Heart left ventricle (tissue), 16 donors: ENCODE measurements around the gene AP3S1. TPM values are rescaled to one million over a fixed set of nuclear protein-coding genes. Genes with fewer than 3 reads are reported as not detected.
A peak's percentile ranks its signal among the peaks of the same experiment; 100 is the strongest.

Experiments used
- ATAC-seq, 4 donors: fragments of 200-7000 bp; cut with Tn5 transposase; one replicate each; pipeline ENCODE4 v1.9.1; 2020 to 2022; ENCODE audit warnings: moderate library complexity in 4 of 4, mild to moderate bottlenecking in 3 of 4, moderate number of reproducible peaks in 1 of 4
- DNase-seq, 5 donors: peaks; one replicate each; pipeline ENCODE4 v3.0.0-alpha.2; 2020
- H3K27ac ChIP-seq, 12 donors: fragments of 200-600 bp; sonication (generic) in 4 of 12; one replicate each; pipeline versions ENCODE4 v1.5.0 to v1.8.0; 2016 to 2022; ENCODE audit warnings: mild to moderate bottlenecking in 2 of 12
- H3K27me3 ChIP-seq, 9 donors: fragments of 200-600 bp; sonication (generic) in 2 of 9; one replicate each; pipeline versions ENCODE4 v1.5.1 to v1.8.0; 2016 to 2022; ENCODE audit warnings: mild to moderate bottlenecking in 3 of 9
- H3K36me3 ChIP-seq, 9 donors: fragments of 200-600 bp; sonication (generic) in 2 of 9; one replicate each; pipeline versions ENCODE4 v1.5.0 to v1.8.0; 2018 to 2022; ENCODE audit warnings: mild to moderate bottlenecking in 2 of 9
- H3K4me1 ChIP-seq, 12 donors: fragments of 200-600 bp; sonication (generic) in 4 of 12; one replicate each; pipeline versions ENCODE4 v1.5.0 to v1.8.0; 2016 to 2022; ENCODE audit warnings: mild to moderate bottlenecking in 3 of 12
- H3K4me3 ChIP-seq, 12 donors: fragments of 200-600 bp; sonication (generic) in 4 of 12; one replicate each; pipeline versions ENCODE4 v1.5.0 to v1.8.0; 2017 to 2022; ENCODE audit warnings: mild to moderate bottlenecking in 9 of 12, moderate library complexity in 4 of 12
- H3K9me3 ChIP-seq, 12 donors: fragments of 200-600 bp; sonication (generic) in 4 of 12; one replicate each; pipeline versions ENCODE4 v1.5.0 to v1.8.0; 2016 to 2022; ENCODE audit warnings: mild to moderate bottlenecking in 1 of 12
- CTCF ChIP-seq, 12 donors: fragments of 200-600 bp; sonication (generic) in 4 of 12; IDR thresholded peaks; one replicate each; pipeline versions ENCODE4 v1.5.0 to v1.8.0; 2018 to 2022; ENCODE audit warnings: antibody characterized with exemption in 12 of 12, mild to moderate bottlenecking in 5 of 12
- POLR2A ChIP-seq, 2 donors: fragments of 450-650 bp; IDR thresholded peaks; one replicate each; pipeline ENCODE4 v1.6.1; 2017; ENCODE audit warnings: antibody characterized with exemption in 2 of 2, mild to moderate bottlenecking in 2 of 2, moderate library complexity in 2 of 2
- WGBS, 4 donors: extraction: QIAGEN DNeasy Blood & Tissue Kit in 2 of 4; methylation state at CpG; one replicate each; pipeline versions ENCODE4 v1.1.5 to v1.1.7; 2013 to 2018; 5-methylcytosine and 5-hydroxymethylcytosine counted together
- intact Hi-C, 10 donors: fragments of 100-400 bp; cut with DNase I; formaldehyde crosslinking; loops; one replicate each; pipeline versions ENCODE4 v1.11.1 to v1.14.2; 2022
- polyA plus RNA-seq, 2 donors: library from polyadenylated mRNA; stranded (reverse); fragments of 200-250 nt; gene quantifications; one replicate each; pipeline ENCODE4 v1.2.3, GENCODE V29; 2013
- total RNA-seq, 9 donors: library from RNA; depleted of rRNA in 2 of 9; stranded (reverse); fragments of >200 nt in 2 of 9; fragmentation: NEBNext Ultra II Directional in 3 of 9; extraction: Animal tissue kit (Norgen Biotek cat#: 25700) in 3 of 9; gene quantifications; one replicate each; pipeline versions ENCODE4 v1.1.0 to v1.2.4, GENCODE V29; 2016 to 2023
- donor health status: ischemic (EF 13 %, LVEDD 7.1; RV severe dilation, severe dysfunction).
- donor health status: healthy with polysubstance abuse.
- donor health status: DM: no; HTN: yes; CAD: no.
- donor health status: DM: no; HTN: no; CAD: no.
- donor health status: ischemic (EF 25% LVEDD 6.9; RV normal size, moderate dysfunction).
- donor health status: ischemic (EF 25% LVEDD 5.7; RV mildly dilated, moderate dysfunction).
- donor health status: healthy.
- donor health status: DM: yes; HTN: yes; CAD: no.
- donor health status: ischemic (EF 35%, LVEDD 5.7; RV mildly dilated, moderate dysfunction).
- donor health status: nonischemic (EF 11% LVEDD 7.7; RV severe dilation, severe dysfunction).
- donor health status: DM: yes; HTN: yes; CAD: no.
- donor health status: PGD.
- donor health status: ischemic (EF 29% LVEDD 5.4; RV normal size, mild dysfunction).
- donor health status: nonischemic (EF 23%, LVEDD 6.1; RV moderate dilation, normal function).

The AP3S1 gene
- total and polyA plus RNA-seq, 11 donors = 20.3 to 56.4 (median 46.4) TPM

GRCh38 chr5:115831163-115831768, 10.5 kb upstream of the AP3S1 start:
- intact Hi-C loops = loop anchor here in 6 of 10 donors (2.0 to 10.0 kb wide), 7 partner anchors 194 to 526 kb away; partner anchors contain the start of gene COMMD10 (in 1 of the 6)
- Histone ChIP-seq H3K27ac (no peak overlapping the region), H3K36me3 (peaks cover 1 to 93% (median 83%) of the 10 kb centered on the region in 9 donors), H3K9me3 (no peaks in the 10 kb centered on the region), H3K4me3 (no peak overlapping the region), H3K4me1 (no peaks in the 10 kb centered on the region), H3K27me3 (no peaks in the 10 kb centered on the region)
- no peak for DNase-seq
- ATAC-seq = peak in 1 of 4 donors; percentile 51
- no peak for TF ChIP-seq POLR2A (IDR thresholded peaks at IDR 0.05)
- peak; percentile 62 to 83 (median 73) for TF ChIP-seq CTCF (IDR thresholded peaks at IDR 0.05)
- WGBS, 4 donors = 52 to 62% (median 57%) methylated on average over 2 of the region's 2 CpGs

- intact Hi-C loops = loop anchor here in 6 of 10 donors (5.0 to 10.0 kb wide), 6 partner anchors 229 to 531 kb away; partner anchors contain the start of gene COMMD10 (in 1 of the 6)
- Histone ChIP-seq H3K27ac (no peak overlapping the region), H3K36me3 (peaks cover 4 to 78% (median 68%) of the 10 kb centered on the region in 9 donors), H3K27me3 (no peaks in the 10 kb centered on the region), H3K4me1 (peaks cover 0 to 35% (median 24%) of the 10 kb centered on the region in 12 donors), H3K4me3 (no peak overlapping the region), H3K9me3 (no peaks in the 10 kb centered on the region)
- ATAC-seq (no peak), DNase-seq (no peak)
- 82 to 87% (median 84%) methylated on average over 4 of the region's 4 CpGs for WGBS, 4 donors
- TF ChIP-seq CTCF (IDR thresholded peaks at IDR 0.05) (no peak), POLR2A (IDR thresholded peaks at IDR 0.05) (no peak)
Measured at GRCh38 chr5:115835481-115835880, 6.3 kb upstream of the AP3S1 start.

- intact Hi-C loops = loop anchor here in 7 of 10 donors (2.0 to 10.0 kb wide), 7 partner anchors 204 to 534 kb away; partner anchors contain the start of gene COMMD10 (in 1 of the 7)
- Histone ChIP-seq H3K4me1 (peaks cover 0 to 52% (median 39%) of the 10 kb centered on the region in 12 donors), H3K4me3 (peak overlapping the region in 7 of 12 donors; percentile 5 to 94 (median 13)), H3K9me3 (no peaks in the 10 kb centered on the region), H3K27me3 (no peaks in the 10 kb centered on the region), H3K36me3 (peaks cover 4 to 43% (median 34%) of the 10 kb centered on the region in 9 donors), H3K27ac (peak overlapping the region in 1 of 12 donors; percentile 9)
- WGBS, 4 donors = 31 to 47% (median 35%) methylated on average over 10 of the region's 10 CpGs
- peak in 1 of 5 donors; percentile 39 for DNase-seq
- TF ChIP-seq CTCF (IDR thresholded peaks at IDR 0.05) = peak; percentile 36 to 71 (median 56)
- no peak for TF ChIP-seq POLR2A (IDR thresholded peaks at IDR 0.05)
- ATAC-seq = no peak
Measured at GRCh38 chr5:115838885-115839518, 2.7 kb upstream of the AP3S1 start.

- Histone ChIP-seq H3K27me3 (no peaks in the 10 kb centered on the region), H3K4me1 (peaks cover 0 to 70% (median 55%) of the 10 kb centered on the region in 12 donors), H3K27ac (peak overlapping the region; percentile 88 to 98 (median 96)), H3K36me3 (peaks cover 4 to 24% (median 17%) of the 10 kb centered on the region in 9 donors), H3K4me3 (peak overlapping the region; percentile 73 to 97 (median 86)), H3K9me3 (no peaks in the 10 kb centered on the region)
- intact Hi-C loops = loop anchor here in 7 of 10 donors (2.0 to 10.0 kb wide), 9 partner anchors 206 to 526 kb away; partner anchors contain the start of genes TMED7 (in 4 of the 7), COMMD10 (in 1 of the 7) and FEM1C (in 1 of the 7)
- ATAC-seq (no peak), DNase-seq (no peak)
- TF ChIP-seq POLR2A (IDR thresholded peaks at IDR 0.05) = no peak
- 0 to 2% (median 0%) methylated on average over 5 of the region's 5 CpGs for WGBS, 4 donors
Measured at GRCh38 chr5:115840873-115841272, 862 bp upstream of the AP3S1 start.
